ENCODE results near the gene PDC.

DNA sequence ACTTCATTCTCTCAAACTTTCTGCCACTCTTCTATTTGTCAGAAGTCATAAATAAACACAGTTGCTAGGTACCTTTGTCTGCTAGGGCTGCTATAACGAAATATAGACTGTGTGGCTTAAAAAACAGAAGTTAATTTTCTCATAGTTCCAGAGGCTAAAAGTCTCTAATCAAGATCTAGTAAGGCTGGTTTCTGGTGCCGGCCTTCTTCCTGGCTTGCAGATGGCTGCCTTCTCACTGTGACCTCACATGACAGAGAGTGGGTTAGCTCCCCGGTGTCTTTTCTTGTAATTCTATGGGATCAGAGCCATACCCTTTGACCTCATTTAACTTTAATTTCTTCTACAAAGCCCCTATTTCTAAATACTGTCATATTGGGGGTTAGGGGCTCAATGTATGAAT is 5.9 kb downstream of the PDC start:
- TF ChIP-seq CTCF (IDR thresholded peaks at IDR 0.05), result no peak
- no peak for TF ChIP-seq POLR2A (IDR thresholded peaks at IDR 0.05)
